Uterus (tissue), 2 donors: Measurements from ENCODE around the gene SAMD4A.

Experiments used
- POLR2A ChIP-seq, 2 donors: fragments of 450-650 bp; IDR thresholded peaks; one replicate each; pipeline ENCODE4 v1.6.1; 2016; ENCODE audit warnings: antibody characterized with exemption in 2 of 2, mild to moderate bottlenecking in 1 of 2, moderate library complexity in 1 of 2
- TF ChIP-seq, protein P1 (sequence below), 4 experiments: fragments of 200-600 bp in 2 of 4; fragments of 450-650 bp in 2 of 4; sonication (generic) in 2 of 4; IDR thresholded peaks; one replicate each; pipeline ENCODE4 v1.5.1; 2016 to 2019; ENCODE audit warnings: antibody characterized with exemption in 4 of 4, mild to moderate bottlenecking in 2 of 4, moderate library complexity in 1 of 4

DNA sequence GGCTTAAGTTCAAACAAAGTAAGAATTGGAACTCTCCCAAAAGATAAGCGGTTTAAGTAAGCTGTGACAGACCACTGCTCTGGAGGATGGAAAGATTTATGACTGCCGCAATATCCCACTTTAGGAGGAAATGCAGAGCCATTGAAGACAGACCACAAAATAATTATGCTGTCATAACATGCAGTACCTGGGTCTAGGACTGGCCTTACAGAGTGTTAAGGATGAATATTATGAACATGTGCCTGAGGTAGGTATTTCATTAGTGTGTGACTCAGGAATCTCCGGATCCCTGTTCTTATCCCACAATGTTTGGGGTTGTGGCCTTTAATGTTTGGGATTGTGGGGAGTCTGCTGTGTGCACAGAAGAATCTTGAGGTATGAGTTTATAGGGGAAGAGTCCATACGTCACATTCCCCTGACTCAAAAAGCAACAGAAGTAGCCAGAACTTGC is 114.9 kb downstream of the SAMD4A start:
- no peak for TF ChIP-seq POLR2A (IDR thresholded peaks at IDR 0.05)
- TF ChIP-seq, protein P1, sequence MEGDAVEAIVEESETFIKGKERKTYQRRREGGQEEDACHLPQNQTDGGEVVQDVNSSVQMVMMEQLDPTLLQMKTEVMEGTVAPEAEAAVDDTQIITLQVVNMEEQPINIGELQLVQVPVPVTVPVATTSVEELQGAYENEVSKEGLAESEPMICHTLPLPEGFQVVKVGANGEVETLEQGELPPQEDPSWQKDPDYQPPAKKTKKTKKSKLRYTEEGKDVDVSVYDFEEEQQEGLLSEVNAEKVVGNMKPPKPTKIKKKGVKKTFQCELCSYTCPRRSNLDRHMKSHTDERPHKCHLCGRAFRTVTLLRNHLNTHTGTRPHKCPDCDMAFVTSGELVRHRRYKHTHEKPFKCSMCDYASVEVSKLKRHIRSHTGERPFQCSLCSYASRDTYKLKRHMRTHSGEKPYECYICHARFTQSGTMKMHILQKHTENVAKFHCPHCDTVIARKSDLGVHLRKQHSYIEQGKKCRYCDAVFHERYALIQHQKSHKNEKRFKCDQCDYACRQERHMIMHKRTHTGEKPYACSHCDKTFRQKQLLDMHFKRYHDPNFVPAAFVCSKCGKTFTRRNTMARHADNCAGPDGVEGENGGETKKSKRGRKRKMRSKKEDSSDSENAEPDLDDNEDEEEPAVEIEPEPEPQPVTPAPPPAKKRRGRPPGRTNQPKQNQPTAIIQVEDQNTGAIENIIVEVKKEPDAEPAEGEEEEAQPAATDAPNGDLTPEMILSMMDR (IDR thresholded peaks at IDR 0.05): no peak
